Measurements from ENCODE around the gene TEX10.
"Not testable (repeated sequence)": the region's sequence is repeated elsewhere in the genome, so short reads cannot be mapped to it uniquely, and the experiment has no call there.

TEX10 gene

GRCh38 chr9:100341889-100342288 lies 10.9 kb downstream of the TEX10 start:
- no peak for DNase-seq

DNA sequence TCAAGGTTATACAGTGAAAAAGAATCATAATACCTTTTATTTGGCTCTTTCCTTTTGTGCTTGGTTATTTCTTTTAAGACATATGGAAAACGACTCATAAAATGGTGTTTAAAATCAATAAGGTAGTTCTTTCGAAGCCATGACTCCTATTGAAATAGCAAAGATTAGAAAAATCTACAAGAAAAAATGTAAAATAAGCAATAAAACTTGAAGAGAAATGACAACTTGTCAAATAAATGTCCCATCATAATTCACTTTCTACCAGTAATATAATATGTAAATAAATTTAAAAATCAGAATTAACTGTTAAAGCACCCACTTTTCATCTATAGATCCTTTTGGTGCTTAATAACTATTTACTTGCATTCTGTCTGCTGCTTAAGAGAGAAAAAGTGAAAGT lies 12.5 kb downstream of the TEX10 start:
- DNase-seq = no peak

DNA sequence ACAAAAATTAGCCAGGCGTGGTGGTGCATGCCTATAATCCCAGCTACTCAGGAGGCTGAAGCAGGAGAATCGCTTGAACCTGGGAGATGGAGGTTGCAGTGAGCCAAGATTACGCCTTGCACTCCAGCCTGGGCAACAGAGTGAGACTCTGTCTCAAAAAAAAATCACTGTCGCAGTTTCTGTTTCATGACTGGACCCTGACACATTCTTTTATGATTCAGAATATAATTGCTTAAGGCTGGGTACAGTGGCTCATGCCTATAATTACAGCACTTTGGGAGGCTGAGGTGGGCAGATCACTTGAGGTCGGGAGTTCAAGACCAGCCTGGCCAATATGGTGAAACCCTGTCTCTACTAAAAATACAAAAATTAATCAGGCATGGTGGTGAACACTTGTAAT lies 14.0 kb downstream of the TEX10 start:
- DNase-seq = not testable (repeated sequence)

- no peak for DNase-seq
Observed at GRCh38 chr9:100324594-100325200, 28.0 kb downstream of the TEX10 start.

GRCh38 chr9:100322954-100323536 lies 29.7 kb downstream of the TEX10 start:
- no peak for DNase-seq

DNA sequence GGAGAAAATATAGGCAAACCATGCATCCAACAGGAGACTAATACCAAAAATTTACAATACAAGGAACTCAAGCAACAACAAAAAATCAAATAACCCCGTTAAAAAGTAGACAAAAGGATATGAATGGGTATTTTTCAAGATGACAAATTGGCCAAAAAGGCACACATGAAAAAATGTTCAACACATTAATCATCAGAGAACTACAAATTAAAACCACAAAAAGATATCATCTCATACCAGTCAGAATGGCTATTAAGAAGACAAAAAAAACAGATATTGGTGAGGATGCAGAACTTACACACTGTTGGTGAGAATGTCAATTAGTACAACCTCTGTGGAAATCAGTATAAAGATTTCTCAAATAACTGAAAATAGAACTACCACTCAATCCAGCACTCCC lies 35.0 kb downstream of the TEX10 start:
- DNase-seq = no peak

DNA sequence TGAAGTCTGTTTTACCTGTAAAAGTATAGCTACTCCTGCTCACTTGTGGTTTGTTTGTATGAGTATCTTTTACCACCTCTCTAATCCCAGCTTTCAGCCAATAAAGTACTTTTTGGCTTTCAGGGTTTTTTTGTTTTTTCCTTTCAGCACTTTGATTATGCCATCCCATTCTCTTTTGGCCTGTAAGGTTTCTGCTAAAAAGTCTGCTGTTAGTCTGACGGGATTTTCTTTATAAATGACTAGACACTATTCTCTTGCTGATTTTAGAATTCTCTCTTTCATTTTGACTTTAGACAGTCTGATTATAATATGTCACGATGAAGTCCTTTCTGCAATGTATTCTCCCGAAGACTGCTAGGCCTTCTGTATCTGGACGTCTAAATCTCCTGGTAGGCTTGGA lies 37.2 kb downstream of the TEX10 start:
- no peak for DNase-seq

DNA sequence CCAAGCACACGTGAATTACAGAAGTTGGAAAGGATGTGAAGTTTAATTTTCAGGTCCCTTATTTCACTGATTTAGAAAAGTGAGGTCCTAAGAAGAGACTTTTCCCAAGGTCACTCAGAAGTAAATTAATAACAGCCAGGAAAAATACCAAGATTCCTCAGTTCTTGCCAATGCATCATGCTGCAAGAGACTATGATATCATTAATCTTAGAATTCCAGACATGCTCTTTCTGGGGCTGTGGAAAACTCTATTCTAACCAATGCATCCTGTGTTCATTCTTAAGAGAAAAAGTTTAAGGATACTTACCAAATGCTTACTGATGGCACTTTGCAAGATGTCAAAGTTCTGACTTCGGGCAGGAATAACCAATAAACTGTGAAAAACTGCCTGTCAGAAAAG lies 42.8 kb downstream of the TEX10 start:
- no peak for DNase-seq

DNA sequence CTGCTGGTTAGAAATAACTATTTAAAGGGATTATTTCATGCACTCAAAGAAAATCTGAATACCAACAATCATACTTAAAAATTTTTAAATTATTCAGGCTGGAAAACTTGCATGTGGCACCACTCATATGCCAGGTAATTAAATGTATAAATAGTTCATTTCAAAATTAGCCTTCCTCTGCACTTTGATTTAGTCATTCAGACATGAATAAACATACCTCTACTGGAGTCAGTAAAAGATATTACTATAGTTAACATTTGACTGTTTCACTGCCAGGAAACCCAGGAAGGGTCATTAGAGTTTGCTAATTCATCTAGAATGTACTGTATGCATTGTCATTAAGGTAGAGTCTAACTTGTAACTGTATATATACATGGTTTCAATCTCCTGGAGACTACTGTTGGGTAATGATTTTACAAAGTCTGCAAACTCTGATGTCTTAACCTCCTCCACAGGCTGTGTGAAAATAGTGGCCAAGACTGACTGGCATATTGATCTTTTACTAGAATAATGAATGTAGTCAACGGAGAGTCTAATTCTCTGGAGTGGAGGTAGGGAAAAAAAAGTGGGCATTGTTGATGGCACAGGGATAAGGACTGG lies 43.7 kb downstream of the TEX10 start:
- DNase-seq = no peak

DNA sequence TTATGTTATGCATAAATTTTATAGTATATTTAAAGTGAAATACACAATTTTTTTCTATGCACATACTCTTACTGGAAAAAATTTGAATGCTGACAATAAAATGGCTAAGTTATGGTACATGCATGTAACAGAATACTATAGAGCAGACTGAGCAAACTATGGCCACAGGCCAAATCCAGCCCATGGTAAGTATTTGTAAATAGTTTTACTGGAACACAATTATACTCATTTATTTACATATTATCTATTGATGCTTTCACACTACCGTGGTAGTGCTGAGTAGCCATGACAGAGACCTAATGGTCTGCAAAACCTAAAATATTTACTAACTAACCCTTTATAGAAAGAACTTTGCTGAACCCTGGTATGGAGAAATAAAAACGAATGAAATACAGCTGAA lies 45.7 kb downstream of the TEX10 start:
- DNase-seq = no peak

DNA sequence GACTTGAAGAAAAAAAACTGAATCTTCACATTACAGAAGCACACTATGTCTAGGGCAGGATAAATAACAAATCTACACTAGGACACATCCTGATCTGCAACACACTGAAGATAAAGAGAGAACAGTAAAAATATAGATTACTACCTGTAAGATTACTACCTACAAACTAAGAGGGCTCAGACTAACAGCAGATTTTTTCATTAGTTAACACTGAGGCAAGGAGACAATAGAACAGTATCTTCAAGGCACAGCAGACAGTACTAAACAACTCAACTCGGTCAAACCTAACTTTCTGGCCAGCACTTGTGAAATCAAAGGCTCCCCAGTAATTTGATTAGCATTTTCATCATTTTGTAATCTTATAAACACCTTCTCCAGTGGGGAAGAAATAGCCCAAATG lies 46.5 kb downstream of the TEX10 start:
- no peak for DNase-seq

DNA sequence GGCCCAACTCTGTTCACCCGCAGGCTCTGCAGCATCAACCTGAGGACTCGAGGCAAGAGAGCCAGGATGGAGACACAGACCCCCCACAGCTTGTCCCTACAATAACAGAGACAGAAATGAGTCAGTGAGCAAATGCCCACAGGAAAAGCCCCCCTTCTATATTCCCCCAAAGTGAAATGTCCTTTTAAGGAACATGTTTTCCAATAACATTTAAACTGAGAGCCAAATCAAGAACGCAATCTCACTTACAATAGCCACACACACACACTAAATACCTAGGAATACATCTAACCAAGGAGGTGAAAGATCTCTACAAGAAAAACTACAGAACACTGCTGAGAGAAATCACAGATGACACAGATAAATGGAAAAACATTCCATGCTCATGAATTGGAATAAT lies 49.0 kb downstream of the TEX10 start:
- no peak for DNase-seq

GRCh38 chr9:100298378-100298777 lies 54.4 kb downstream of the TEX10 start:
- no peak for DNase-seq

GRCh38 chr9:100296407-100296806 lies 56.3 kb downstream of the TEX10 start:
- DNase-seq = no peak

GRCh38 chr9:100295240-100295639 lies 57.5 kb downstream of the TEX10 start:
- no peak for DNase-seq

DNA sequence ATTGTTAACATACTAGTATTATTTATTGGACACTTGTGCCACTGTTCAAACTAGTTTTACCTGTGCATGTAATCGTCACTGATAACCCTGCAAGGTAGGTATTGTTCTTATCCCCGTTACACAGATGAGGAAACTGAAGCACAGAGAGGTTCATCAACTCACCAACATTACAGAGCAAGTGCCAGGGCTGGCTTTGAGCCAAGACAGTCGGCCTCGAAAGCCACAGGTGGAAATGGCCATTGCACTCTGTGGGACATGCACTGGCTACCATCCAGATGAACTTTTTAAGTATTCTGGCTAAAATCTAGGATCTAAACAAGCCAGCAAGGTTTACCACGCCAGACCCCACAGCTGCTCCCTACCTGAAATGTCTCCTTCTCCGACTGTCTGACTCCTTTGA lies 57.9 kb downstream of the TEX10 start:
- no peak for DNase-seq

DNA sequence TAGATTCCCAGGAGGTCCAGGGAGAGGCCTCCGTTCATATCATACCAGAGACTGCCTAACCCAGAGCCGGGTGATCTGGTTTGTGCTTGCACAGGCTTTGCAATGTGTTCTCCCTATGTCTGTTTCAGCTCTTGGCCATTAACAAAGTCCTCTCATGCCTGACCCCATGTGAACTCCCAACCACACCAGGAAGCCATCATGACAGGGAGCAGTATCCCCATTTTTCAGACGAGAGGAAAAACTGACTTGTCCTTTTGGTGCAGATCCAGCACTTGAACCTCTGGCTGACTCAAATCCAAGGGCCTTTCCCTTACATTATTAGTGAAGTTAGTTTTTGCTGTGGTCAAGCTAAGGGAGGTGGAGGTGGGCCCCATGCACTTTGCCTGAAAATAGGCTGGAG lies 58.4 kb downstream of the TEX10 start:
- no peak for DNase-seq

DNA sequence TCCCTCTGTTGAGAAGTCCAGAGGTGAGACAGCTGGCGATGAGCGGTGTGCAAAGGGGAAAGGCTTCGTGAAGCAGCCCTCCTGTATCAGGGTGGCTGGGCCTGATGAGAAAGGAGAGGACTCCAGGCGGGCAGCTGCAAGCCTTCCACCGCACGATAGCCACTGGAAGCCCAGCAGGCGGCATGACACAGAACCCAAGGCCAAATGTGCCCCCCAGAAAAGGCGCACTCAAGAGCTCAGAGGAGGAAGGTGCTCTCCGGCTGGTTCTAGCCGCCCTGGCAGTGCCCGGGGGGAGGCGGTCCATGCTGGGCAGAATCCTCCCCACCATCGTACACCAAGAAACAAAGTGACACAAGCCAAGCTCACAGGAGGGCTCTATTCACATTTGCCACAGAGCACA lies 60.3 kb downstream of the TEX10 start:
- DNase-seq = no peak

DNA sequence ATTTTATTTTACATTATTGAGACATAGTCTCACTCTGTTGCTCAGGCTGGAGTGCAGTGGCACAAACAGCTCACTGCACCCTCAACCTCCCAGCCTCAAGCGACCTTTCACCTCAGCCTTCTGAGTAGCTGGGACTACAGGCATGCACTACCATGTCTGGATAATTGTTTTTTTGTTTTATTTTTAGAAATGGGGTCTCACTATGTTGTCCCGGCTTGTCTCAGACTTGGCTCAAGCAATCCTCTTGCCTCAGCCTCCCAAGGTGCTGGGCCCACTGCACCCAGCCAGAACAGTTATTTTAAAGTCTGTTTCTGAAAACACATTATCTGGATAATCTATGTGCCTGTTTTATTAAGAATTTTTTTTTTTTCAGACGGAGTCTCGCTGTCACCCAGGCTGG lies 62.0 kb downstream of the TEX10 start:
- no peak for DNase-seq

DNA sequence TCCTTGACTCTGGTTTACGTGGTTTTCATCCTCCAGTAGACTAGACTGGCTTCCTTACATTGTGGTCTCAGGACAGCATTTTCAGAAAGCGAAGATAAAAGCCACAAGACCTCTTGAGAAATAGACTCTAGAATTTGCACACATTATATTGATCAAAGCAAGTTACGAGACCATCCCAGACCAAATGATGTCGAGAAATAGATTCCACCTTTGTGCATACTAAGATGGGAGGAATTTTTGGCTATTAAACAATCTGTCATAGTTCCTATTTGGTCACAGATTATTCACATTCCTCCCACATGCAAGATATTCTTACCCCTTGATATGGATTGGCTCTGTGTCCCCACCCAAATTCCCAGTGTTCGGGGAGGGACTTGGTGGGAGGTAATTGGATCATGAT lies 65.6 kb downstream of the TEX10 start:
- DNase-seq = no peak

DNA sequence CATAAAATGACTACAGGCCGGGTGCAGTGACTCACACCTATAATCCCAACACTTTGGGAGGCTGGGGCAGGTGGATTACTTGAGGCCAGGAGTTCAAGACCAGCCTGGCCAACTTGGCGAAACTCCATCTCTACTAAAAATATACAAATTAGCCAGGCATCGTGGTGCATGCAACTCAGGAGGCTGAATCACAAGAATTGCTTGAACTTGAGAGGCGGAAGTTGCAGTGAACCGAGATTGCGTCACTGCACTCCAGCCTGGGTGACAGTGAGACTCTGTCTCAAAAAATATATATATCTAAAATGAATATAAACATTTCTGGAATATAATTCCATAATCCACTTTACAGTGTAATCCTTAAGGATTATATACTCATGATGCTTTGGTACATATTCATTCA lies 66.5 kb downstream of the TEX10 start:
- no peak for DNase-seq

DNA sequence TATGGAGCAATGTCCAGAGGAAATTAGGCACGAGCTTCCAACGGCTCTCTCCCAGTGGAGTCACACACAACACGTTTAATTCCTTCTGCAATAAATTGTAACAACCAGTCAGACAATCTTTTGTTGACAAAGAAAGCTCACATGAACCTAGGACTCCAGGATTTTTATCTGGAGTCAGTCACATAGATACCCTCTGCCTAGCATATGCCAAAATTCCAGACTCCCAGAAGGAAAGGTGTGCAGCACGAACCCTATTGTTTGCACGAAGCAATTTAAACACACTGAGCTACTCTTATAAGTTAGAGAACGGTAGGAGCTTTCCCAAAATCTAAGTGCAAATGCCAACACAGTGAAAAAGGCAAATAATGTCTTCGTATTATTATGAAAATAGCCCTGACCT lies 67.1 kb downstream of the TEX10 start:
- no peak for DNase-seq

DNA sequence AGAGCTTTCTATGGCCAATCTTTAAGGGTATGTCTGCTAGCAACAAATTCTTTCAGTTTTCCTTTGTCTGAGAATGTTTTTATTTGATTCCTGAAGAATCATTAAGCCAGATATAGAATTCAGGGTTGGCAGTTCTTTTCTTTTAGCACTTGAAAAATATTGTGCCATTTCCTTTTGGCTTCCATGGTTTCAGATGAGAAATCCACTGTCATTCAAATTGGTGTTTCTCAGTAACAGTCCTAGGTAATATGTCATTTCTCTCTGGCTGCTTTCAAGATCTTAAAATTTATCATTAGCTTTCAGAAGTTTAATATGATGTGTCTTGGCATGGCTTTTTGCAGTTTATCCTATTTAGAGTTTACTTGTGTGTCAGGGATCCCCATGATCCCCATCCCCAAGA lies 67.7 kb downstream of the TEX10 start:
- no peak for DNase-seq

DNA sequence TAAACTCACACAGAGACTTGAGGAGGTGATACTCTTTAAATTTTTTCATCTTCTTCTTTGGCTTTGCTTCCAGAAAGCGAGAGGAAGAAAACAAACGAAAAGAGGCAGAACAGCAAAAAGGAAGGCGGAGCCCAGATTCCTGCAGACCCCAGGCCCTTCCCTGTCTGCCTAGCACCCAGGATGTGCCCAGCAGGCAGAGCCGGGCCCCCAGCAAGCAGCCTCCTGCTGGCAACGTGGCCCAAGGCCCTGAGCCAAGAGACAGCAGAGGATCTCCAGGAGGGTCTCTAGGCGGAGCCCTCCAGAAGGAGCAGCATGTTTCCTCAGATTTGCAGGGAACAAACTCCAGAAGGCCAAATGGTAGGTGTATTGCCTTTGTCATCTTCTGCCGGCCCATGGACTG lies 68.5 kb downstream of the TEX10 start:
- no peak for DNase-seq

DNA sequence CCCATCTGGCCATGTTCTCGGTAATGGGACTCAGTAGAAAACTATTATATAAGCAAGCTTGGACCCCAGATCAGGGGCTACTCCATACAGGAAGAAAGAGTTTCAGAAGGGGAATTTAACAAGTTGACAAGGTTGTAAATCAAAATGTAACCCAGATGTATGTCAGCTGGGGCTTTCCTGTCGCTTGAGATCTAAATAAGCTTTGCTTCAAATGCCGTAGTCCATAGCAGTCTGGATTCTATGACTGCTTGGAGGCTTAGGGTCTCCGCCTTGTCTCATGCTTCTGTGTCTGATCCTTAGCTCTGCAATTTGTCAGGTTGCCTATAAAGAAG lies 70.4 kb downstream of the TEX10 start:
- no peak for DNase-seq

Measured in DMS 273 treated with DMSO at 0.1 percent for 48 hours (cell line).